Gastrocnemius medialis (tissue), 4 donors: ENCODE results near the gene LCE1B.

Source experiments
- POLR2A ChIP-seq, 2 donors: fragments of 450-650 bp; IDR thresholded peaks; one replicate each; pipeline ENCODE4 v1.6.1; 2017; ENCODE audit warnings: antibody characterized with exemption in 2 of 2, mild to moderate bottlenecking in 2 of 2, moderate library complexity in 2 of 2
- TF ChIP-seq, protein P1 (sequence below), 5 experiments: fragments of 450-650 bp in 3 of 5; fragments of 200-600 bp in 2 of 5; sonication (generic) in 2 of 5; IDR thresholded peaks in 4 of 5; conservative IDR thresholded peaks in 1 of 5; 1 replicate in 4 of 5; 2 replicates in 1 of 5; pipeline ENCODE4 v1.5.1; 2016 to 2019; ENCODE audit warnings: antibody characterized with exemption in 5 of 5, mild to moderate bottlenecking in 3 of 5, moderate library complexity in 3 of 5

- TF ChIP-seq, protein P1, sequence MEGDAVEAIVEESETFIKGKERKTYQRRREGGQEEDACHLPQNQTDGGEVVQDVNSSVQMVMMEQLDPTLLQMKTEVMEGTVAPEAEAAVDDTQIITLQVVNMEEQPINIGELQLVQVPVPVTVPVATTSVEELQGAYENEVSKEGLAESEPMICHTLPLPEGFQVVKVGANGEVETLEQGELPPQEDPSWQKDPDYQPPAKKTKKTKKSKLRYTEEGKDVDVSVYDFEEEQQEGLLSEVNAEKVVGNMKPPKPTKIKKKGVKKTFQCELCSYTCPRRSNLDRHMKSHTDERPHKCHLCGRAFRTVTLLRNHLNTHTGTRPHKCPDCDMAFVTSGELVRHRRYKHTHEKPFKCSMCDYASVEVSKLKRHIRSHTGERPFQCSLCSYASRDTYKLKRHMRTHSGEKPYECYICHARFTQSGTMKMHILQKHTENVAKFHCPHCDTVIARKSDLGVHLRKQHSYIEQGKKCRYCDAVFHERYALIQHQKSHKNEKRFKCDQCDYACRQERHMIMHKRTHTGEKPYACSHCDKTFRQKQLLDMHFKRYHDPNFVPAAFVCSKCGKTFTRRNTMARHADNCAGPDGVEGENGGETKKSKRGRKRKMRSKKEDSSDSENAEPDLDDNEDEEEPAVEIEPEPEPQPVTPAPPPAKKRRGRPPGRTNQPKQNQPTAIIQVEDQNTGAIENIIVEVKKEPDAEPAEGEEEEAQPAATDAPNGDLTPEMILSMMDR (IDR thresholded peaks at IDR 0.05 in 4 of 5, conservative IDR thresholded peaks at IDR 0.05 in 1 of 5) = no peak
- TF ChIP-seq POLR2A (IDR thresholded peaks at IDR 0.05) = no peak
These were observed 16.1 kb upstream of the LCE1B start for GRCh38 chr1:152795686-152796085.
